C4-2B (cell line): ENCODE results near the gene AHSG.

Experiments used
- H3K27ac ChIP-seq: fragments of 450-650 bp; 2 replicates; pipeline ENCODE4 v1.5.1; 2017
- ZFX ChIP-seq: fragments of 450-650 bp; IDR thresholded peaks from 2 replicates; pipeline ENCODE4 v1.6.1; 2017
- TF ChIP-seq, protein P1 (sequence below): fragments of 450-650 bp; conservative IDR thresholded peaks from 2 replicates; pipeline ENCODE4 v1.5.1; 2017; ENCODE audit warnings: mild to moderate bottlenecking

The AHSG gene

DNA sequence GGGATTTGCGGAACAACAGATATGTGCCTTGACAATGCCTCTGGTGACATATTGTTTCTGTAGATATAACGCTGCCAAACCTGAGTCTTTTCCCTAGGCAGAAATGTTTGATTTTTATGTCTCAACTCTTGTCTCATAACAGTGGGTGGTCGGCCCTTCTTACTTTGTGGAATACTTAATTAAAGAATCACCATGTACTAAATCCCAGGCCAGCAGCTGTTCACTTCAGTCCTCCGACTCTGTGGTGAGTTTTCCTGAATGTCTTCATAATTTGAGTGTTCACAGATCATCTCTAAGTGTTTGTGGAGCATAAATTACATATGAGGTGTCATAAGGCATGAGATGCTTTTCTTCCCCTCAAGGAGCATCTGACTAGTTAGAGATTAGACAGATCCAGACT lies 33.2 kb downstream of the AHSG start:
- TF ChIP-seq ZFX: no peak
- TF ChIP-seq, protein P1, sequence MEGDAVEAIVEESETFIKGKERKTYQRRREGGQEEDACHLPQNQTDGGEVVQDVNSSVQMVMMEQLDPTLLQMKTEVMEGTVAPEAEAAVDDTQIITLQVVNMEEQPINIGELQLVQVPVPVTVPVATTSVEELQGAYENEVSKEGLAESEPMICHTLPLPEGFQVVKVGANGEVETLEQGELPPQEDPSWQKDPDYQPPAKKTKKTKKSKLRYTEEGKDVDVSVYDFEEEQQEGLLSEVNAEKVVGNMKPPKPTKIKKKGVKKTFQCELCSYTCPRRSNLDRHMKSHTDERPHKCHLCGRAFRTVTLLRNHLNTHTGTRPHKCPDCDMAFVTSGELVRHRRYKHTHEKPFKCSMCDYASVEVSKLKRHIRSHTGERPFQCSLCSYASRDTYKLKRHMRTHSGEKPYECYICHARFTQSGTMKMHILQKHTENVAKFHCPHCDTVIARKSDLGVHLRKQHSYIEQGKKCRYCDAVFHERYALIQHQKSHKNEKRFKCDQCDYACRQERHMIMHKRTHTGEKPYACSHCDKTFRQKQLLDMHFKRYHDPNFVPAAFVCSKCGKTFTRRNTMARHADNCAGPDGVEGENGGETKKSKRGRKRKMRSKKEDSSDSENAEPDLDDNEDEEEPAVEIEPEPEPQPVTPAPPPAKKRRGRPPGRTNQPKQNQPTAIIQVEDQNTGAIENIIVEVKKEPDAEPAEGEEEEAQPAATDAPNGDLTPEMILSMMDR: no peak
- H3K27ac ChIP-seq: no peak overlapping the region

GRCh38 chr3:186646841-186647240 lies 34.0 kb downstream of the AHSG start:
- no peak overlapping the region for H3K27ac ChIP-seq
- TF ChIP-seq, protein P1: no peak
- no peak for TF ChIP-seq ZFX

GRCh38 chr3:186648851-186649250 lies 36.0 kb downstream of the AHSG start:
- TF ChIP-seq, protein P1: no peak
- no peak for TF ChIP-seq ZFX

DNA sequence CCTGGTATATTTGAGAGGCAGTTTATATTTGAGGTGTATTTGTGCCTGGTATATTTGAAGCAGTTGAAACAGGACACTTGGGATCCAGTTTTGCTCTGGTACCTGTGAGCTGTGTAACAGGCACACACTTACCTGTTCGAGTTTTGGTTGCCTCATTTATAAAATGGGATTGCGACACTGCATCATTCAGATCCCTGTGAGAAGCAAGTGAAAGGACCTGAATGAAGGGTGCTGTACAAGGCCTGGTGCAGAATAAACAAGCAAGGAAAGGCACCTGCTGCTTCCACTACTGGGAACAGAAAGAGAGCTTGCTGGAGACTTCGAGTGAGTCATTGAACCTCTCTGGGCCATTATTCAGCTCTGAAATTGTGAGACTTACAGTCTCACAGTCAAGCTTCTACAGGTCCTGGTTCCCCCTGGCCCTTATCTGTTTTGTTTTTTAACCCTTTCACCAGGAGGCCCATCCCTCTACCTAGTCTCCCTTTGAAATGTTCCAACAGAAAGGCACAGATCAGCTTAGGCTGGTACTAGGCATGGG lies 38.9 kb downstream of the AHSG start:
- H3K27ac ChIP-seq: no peak overlapping the region

More at GRCh38 chr3:186648851-186649250, 36.0 kb downstream of the AHSG start:
- H3K27ac ChIP-seq: no peak overlapping the region

DNA sequence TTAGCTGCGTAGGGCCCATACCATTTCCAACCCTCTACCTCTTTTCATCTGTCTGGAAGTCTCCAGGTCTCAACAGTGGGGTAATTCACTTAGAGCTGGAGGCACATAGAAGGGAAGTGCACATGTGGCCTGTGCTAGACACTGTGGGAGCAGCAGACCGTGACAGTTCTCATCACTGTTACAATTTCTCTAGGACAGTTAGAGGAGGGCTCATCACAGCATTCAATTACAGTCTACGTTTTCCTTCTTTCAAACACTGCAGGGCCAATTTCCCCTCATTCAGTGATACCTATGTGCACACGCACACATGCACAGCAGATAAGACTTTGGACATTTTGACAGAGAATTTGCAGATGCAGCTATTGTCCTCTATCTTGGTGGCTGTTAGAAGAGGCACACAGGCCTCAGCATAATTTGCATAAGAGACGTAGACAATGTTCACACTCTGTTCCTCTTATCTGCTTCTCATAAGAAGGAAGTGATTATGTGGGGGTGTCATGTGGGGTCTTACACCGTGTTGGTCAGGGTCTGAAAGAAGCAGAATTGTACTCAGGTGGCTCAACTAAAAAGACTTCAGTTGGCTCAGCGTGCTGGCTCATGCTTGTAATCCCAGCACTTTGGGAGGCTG lies 40.3 kb downstream of the AHSG start:
- no peak for TF ChIP-seq ZFX
- TF ChIP-seq, protein P1: no peak
- no peak overlapping the region for H3K27ac ChIP-seq

More for the DNA sequence above, 38.9 kb downstream of the AHSG start:
- TF ChIP-seq ZFX: no peak
- TF ChIP-seq, protein P1: no peak

- H3K27ac ChIP-seq: no peak overlapping the region
- no peak for TF ChIP-seq ZFX
- TF ChIP-seq, protein P1: no peak
Observed at GRCh38 chr3:186653984-186654383, 41.1 kb downstream of the AHSG start.

DNA sequence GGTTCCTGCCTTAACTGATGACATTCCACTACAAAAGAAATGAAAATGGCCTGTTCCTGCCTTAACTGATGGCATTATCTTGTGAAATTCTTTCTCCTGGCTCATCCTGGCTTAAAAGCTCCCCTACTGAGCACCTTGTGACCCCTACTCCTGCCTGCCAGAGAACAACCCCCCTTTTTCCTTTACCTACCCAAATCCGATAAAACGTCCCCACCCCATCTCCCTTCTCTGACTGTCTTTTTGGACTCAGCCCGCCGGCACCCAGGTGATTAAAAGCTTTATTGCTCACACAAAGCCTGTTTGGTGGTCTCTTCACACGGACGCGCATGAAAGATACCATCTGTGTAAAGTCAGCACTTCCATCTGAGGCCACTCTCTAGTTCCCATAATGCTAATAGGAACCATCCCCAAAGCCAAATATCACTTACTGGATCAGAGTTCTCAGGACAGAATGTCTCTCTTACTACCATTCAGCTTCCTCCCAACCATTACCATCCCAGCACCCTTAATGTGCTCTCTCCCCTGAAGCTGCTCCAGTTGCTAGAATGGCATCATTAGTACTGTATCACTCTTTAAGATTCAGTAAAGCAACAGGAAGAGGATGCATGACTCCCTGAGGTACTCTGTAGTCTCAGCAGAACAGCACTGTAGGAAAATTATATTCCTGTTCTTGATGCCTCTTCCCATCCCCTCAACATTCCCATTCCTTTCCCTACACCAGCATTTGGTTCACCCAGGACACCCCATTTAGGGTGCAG lies 50.7 kb downstream of the AHSG start:
- no peak overlapping the region for H3K27ac ChIP-seq
- TF ChIP-seq, protein P1: no peak
- no peak for TF ChIP-seq ZFX
